Activated CD8-positive, alpha-beta memory T cell treated with anti-CD3 and anti-CD28 coated beads, Interleukin-2, amount 10 ng/mL, durations not matched to agents 7 days and 5 days (primary cell): ENCODE results near the gene ZMYM2. TPM values are rescaled to one million over a fixed set of nuclear protein-coding genes. Genes with fewer than 3 reads are reported as not detected.

Experiments
- ATAC-seq: fragments of 150-1000 bp; cut with Tn5 transposase; one replicate; pipeline ENCODE4 v1.10.0; 2021; ENCODE audit warnings: moderate library complexity
- CTCF ChIA-PET: fragments of 350-600 bp; sonication (Branson Sonifier 250); formaldehyde crosslinking; loops from one replicate; lab custom pipeline; 2021; ENCODE audit warnings: antibody characterized with exemption; lab: Charles Lee
- DNase-seq: peaks from one replicate; pipeline ENCODE4 v3.0.0-alpha.2; 2020
- H3K27ac Mint-ChIP-seq: one replicate; pipeline ENCODE4 v1.8.0; 2021; ENCODE audit warnings: mild to moderate bottlenecking, mixed read lengths
- H3K27me3 Mint-ChIP-seq: one replicate; pipeline ENCODE4 v1.8.0; 2021; ENCODE audit warnings: mixed read lengths
- H3K36me3 Mint-ChIP-seq: one replicate; pipeline ENCODE4 v1.8.0; 2021; ENCODE audit warnings: mild to moderate bottlenecking, mixed read lengths
- H3K4me1 Mint-ChIP-seq: one replicate; pipeline ENCODE4 v1.8.0; 2021; ENCODE audit warnings: mixed read lengths
- H3K4me3 Mint-ChIP-seq: one replicate; pipeline ENCODE4 v1.8.0; 2021; ENCODE audit warnings: mild to moderate bottlenecking, moderate library complexity, mixed read lengths
- H3K9me3 Mint-ChIP-seq: one replicate; pipeline ENCODE4 v1.8.0; 2022; ENCODE audit warnings: low read depth, mixed read lengths
- total RNA-seq, 2 experiments: library from RNA; stranded (reverse); gene quantifications; one replicate each; pipeline ENCODE4 v1.2.3, GENCODE V29; 2021

The ZMYM2 gene
- total RNA-seq, result 10 to 100 TPM; 51.6 to 67.6 TPM

- CTCF ChIA-PET, result interaction anchor here (0.9 to 1.0 kb wide), 2 partner anchors 94 to 176 kb away, joined by 4 to 6 read pairs; partner anchors contain the start of genes PSPC1 and ZMYM5
- ATAC-seq (peak; percentile 85), DNase-seq (peak; percentile 98)
- peaks cover 27% of the 10 kb centered on the region for H3K4me1 Mint-ChIP-seq
- H3K27me3 Mint-ChIP-seq, result peaks cover 7% of the 10 kb centered on the region
- H3K27ac Mint-ChIP-seq, result peak within 1 kb of the TSS; percentile 95
- H3K36me3 Mint-ChIP-seq, result peaks cover 6% of the 10 kb centered on the region
- no peaks in the 10 kb centered on the region for H3K9me3 Mint-ChIP-seq
- H3K4me3 Mint-ChIP-seq, result peak within 1 kb of the TSS; percentile 95
These were observed at the start of gene ZMYM2 for GRCh38 chr13:19958155-19959111. TSS of gene ZMYM2 (plus strand) at chr13:19958727. CDS start at chr13:19993073, 34,346 bp downstream.

GRCh38 chr13:19910336-19911072 is 48.0 kb upstream of the ZMYM2 start:
- no peak overlapping the region for H3K4me3 Mint-ChIP-seq
- ATAC-seq (no peak), DNase-seq (no peak)
- H3K27me3 Mint-ChIP-seq, result no peaks in the 10 kb centered on the region
- H3K36me3 Mint-ChIP-seq, result no peaks in the 10 kb centered on the region
- no peaks in the 10 kb centered on the region for H3K4me1 Mint-ChIP-seq
- H3K9me3 Mint-ChIP-seq, result no peaks in the 10 kb centered on the region
- CTCF ChIA-PET, result no interaction called here
- H3K27ac Mint-ChIP-seq, result no peak overlapping the region

GRCh38 chr13:19927117-19927748 is 31.3 kb upstream of the ZMYM2 start:
- CTCF ChIA-PET, result no interaction called here
- Mint-ChIP-seq H3K27me3 (peaks cover 2% of the 10 kb centered on the region), H3K27ac (no peak overlapping the region), H3K4me1 (no peaks in the 10 kb centered on the region), H3K36me3 (no peaks in the 10 kb centered on the region), H3K9me3 (no peaks in the 10 kb centered on the region), H3K4me3 (no peak overlapping the region)
- DNase-seq, result no peak
- no peak for ATAC-seq

GRCh38 chr13:19940106-19940505 is 18.4 kb upstream of the ZMYM2 start:
- CTCF ChIA-PET, result no interaction called here
- H3K4me3 Mint-ChIP-seq, result no peak overlapping the region
- DNase-seq (no peak), ATAC-seq (no peak)
- no peaks in the 10 kb centered on the region for H3K9me3 Mint-ChIP-seq
- peaks cover 16% of the 10 kb centered on the region for H3K27me3 Mint-ChIP-seq
- H3K36me3 Mint-ChIP-seq, result no peaks in the 10 kb centered on the region
- H3K4me1 Mint-ChIP-seq, result no peaks in the 10 kb centered on the region
- no peak overlapping the region for H3K27ac Mint-ChIP-seq

GRCh38 chr13:19950374-19950773 is 8.2 kb upstream of the ZMYM2 start:
- no peak overlapping the region for H3K27ac Mint-ChIP-seq
- CTCF ChIA-PET, result interaction anchor here (1.4 kb wide), 2 partner anchors 19 to 178 kb away, joined by 3 to 4 read pairs; no protein-coding TSS in a partner anchor
- no peak overlapping the region for H3K4me3 Mint-ChIP-seq
- H3K36me3 Mint-ChIP-seq, result no peaks in the 10 kb centered on the region
- H3K9me3 Mint-ChIP-seq, result no peaks in the 10 kb centered on the region
- no peaks in the 10 kb centered on the region for H3K4me1 Mint-ChIP-seq
- ATAC-seq (no peak), DNase-seq (no peak)
- H3K27me3 Mint-ChIP-seq, result peaks cover 5% of the 10 kb centered on the region

GRCh38 chr13:19952850-19953249 is 5.7 kb upstream of the ZMYM2 start:
- no peak overlapping the region for H3K4me3 Mint-ChIP-seq
- no peak overlapping the region for H3K27ac Mint-ChIP-seq
- H3K27me3 Mint-ChIP-seq, result peaks cover 11% of the 10 kb centered on the region
- H3K9me3 Mint-ChIP-seq, result no peaks in the 10 kb centered on the region
- CTCF ChIA-PET, result no interaction called here
- ATAC-seq (no peak), DNase-seq (no peak)
- no peaks in the 10 kb centered on the region for H3K36me3 Mint-ChIP-seq
- peaks cover 3% of the 10 kb centered on the region for H3K4me1 Mint-ChIP-seq

- H3K36me3 Mint-ChIP-seq, result no peaks in the 10 kb centered on the region
- H3K27ac Mint-ChIP-seq, result no peak overlapping the region
- no peak overlapping the region for H3K4me3 Mint-ChIP-seq
- H3K4me1 Mint-ChIP-seq, result peaks cover 10% of the 10 kb centered on the region
- CTCF ChIA-PET, result interaction anchor here (1.6 to 1.8 kb wide), 2 partner anchors 24 to 29 kb away, joined by 4 to 6 read pairs; no protein-coding TSS in a partner anchor
- H3K27me3 Mint-ChIP-seq, result peaks cover 11% of the 10 kb centered on the region
- no peak for DNase-seq
- no peaks in the 10 kb centered on the region for H3K9me3 Mint-ChIP-seq
- no peak for ATAC-seq
These were observed 2.5 kb upstream of the ZMYM2 start for GRCh38 chr13:19955873-19956559.

GRCh38 chr13:19957320-19958154 is 990 bp upstream of the ZMYM2 start:
- Mint-ChIP-seq H3K27ac (peak overlapping the region; percentile 93), H3K27me3 (peaks cover 7% of the 10 kb centered on the region), H3K36me3 (peaks cover 6% of the 10 kb centered on the region), H3K9me3 (no peaks in the 10 kb centered on the region), H3K4me1 (peaks cover 23% of the 10 kb centered on the region), H3K4me3 (peak overlapping the region; percentile 95)
- CTCF ChIA-PET, result interaction anchor here (0.9 to 1.0 kb wide), 2 partner anchors 94 to 175 kb away, joined by 4 to 6 read pairs; partner anchors contain the start of genes PSPC1 and ZMYM5
- DNase-seq (peak; percentile 89), ATAC-seq (peak; percentile 18)

- Mint-ChIP-seq H3K27ac (peak overlapping the region; percentile 95), H3K36me3 (peaks cover 6% of the 10 kb centered on the region), H3K4me3 (peak overlapping the region; percentile 95), H3K9me3 (no peaks in the 10 kb centered on the region), H3K27me3 (peaks cover 7% of the 10 kb centered on the region), H3K4me1 (peaks cover 27% of the 10 kb centered on the region)
- DNase-seq (peak; percentile 81), ATAC-seq (peak; percentile 6)
- CTCF ChIA-PET, result interaction anchor here (0.7 to 1.2 kb wide), 11 partner anchors 10 to 176 kb away, joined by 3 to 9 read pairs (median 4); partner anchors contain the start of genes PSPC1 and ZMYM5
These were observed 759 bp downstream of the ZMYM2 start for GRCh38 chr13:19959141-19959830.

- CTCF ChIA-PET, result interaction anchor here (0.7 to 1.2 kb wide), 11 partner anchors 9 to 177 kb away, joined by 3 to 9 read pairs (median 4); partner anchors contain the start of genes PSPC1 and ZMYM5
- Mint-ChIP-seq H3K36me3 (peaks cover 7% of the 10 kb centered on the region), H3K27me3 (peaks cover 7% of the 10 kb centered on the region), H3K27ac (peak overlapping the region; percentile 95), H3K4me1 (peaks cover 27% of the 10 kb centered on the region), H3K9me3 (no peaks in the 10 kb centered on the region), H3K4me3 (peak overlapping the region; percentile 95)
- DNase-seq (peak; percentile 93), ATAC-seq (peak; percentile 37)
These were observed 1.5 kb downstream of the ZMYM2 start for GRCh38 chr13:19959831-19960652.

- Mint-ChIP-seq H3K27me3 (peaks cover 5% of the 10 kb centered on the region), H3K27ac (peak overlapping the region; percentile 95), H3K4me1 (peaks cover 28% of the 10 kb centered on the region), H3K9me3 (no peaks in the 10 kb centered on the region), H3K36me3 (peaks cover 13% of the 10 kb centered on the region), H3K4me3 (peak overlapping the region; percentile 95)
- CTCF ChIA-PET, result interaction anchor here (1.1 to 1.2 kb wide), 5 partner anchors 9 to 177 kb away, joined by 5 to 9 read pairs (median 7); partner anchors contain the start of genes PSPC1 and ZMYM5
- DNase-seq, result no peak
- peak; percentile 3 for ATAC-seq
These were observed 2.1 kb downstream of the ZMYM2 start for GRCh38 chr13:19960653-19960976.
